ENCODE measurements around the gene RHOC. TPM values are rescaled to one million over a fixed set of nuclear protein-coding genes. Genes with fewer than 3 reads are reported as not detected.

RHOC gene
- total and polyA plus RNA-seq, 8 donors = 99.8 to 375 (median 131) TPM

GRCh38 chr1:112707221-112708001 lies 484 bp upstream of the RHOC start:
- 4 to 8% (median 4%) methylated on average over 27 to 41 of the region's 42 CpGs for WGBS, 5 donors
- peaks cover 35 to 45% (median 44%) of the 10 kb centered on the region in 4 donors for H3K4me1 ChIP-seq
- H3K9me3 ChIP-seq = no peaks in the 10 kb centered on the region
- DNase-seq = peak; percentile 89 to 96
- H3K27ac ChIP-seq = peak overlapping the region; percentile 91 to 98 (median 96)
- intact Hi-C loops (cut with DNase I; ENCODE audit: low total_unique reads) = loop anchor here (10.0 kb wide), 1 partner anchor 323 kb away; no protein-coding TSS in a partner anchor
- no peak for TF ChIP-seq POLR2A (IDR thresholded peaks at IDR 0.05)
- TF ChIP-seq POLR2AphosphoS5 (IDR thresholded peaks at IDR 0.05) = peak in 1 of 3 donors; percentile 6
- TF ChIP-seq CTCF (IDR thresholded peaks at IDR 0.05) = peak in 5 of 7 experiments; percentile 81 to 92 (median 87)
- TF ChIP-seq EP300 (IDR thresholded peaks at IDR 0.05) = no peak
- peaks cover 6 to 16% (median 12%) of the 10 kb centered on the region in 4 donors for H3K36me3 ChIP-seq
- peak overlapping the region; percentile 72 to 95 (median 87) for H3K4me3 ChIP-seq
- no peaks in the 10 kb centered on the region for H3K27me3 ChIP-seq

GRCh38 chr1:112704934-112705627 lies 1.8 kb downstream of the RHOC start:
- Histone ChIP-seq H3K4me3 (peak overlapping the region; percentile 72 to 95 (median 87)), H3K27ac (peak overlapping the region; percentile 69 to 98 (median 96)), H3K4me1 (peaks cover 59 to 68% (median 67%) of the 10 kb centered on the region in 4 donors), H3K27me3 (no peaks in the 10 kb centered on the region), H3K36me3 (peaks cover 8 to 33% (median 21%) of the 10 kb centered on the region in 4 donors), H3K9me3 (no peaks in the 10 kb centered on the region)
- peak; percentile 75 to 97 for DNase-seq
- TF ChIP-seq CTCF (IDR thresholded peaks at IDR 0.05) (no peak), POLR2A (IDR thresholded peaks at IDR 0.05) (peak in 1 of 4 donors; percentile 10), POLR2AphosphoS5 (IDR thresholded peaks at IDR 0.05) (peak; percentile 63 to 84 (median 65)), EP300 (IDR thresholded peaks at IDR 0.05) (no peak)
- intact Hi-C loops (cut with DNase I; ENCODE audit: low total_unique reads) = loop anchor here (10.0 kb wide), 1 partner anchor 320 kb away; no protein-coding TSS in a partner anchor
- 2 to 6% (median 5%) methylated on average over 13 of the region's 13 CpGs for WGBS, 5 donors

- H3K36me3 ChIP-seq = peaks cover 8 to 37% (median 28%) of the 10 kb centered on the region in 4 donors
- DNase-seq = no peak
- peaks cover 65 to 74% (median 73%) of the 10 kb centered on the region in 4 donors for H3K4me1 ChIP-seq
- no peaks in the 10 kb centered on the region for H3K9me3 ChIP-seq
- H3K27ac ChIP-seq = peak overlapping the region; percentile 69 to 98 (median 96)
- 30 to 42% (median 36%) methylated on average over 7 of the region's 7 CpGs for WGBS, 5 donors
- H3K27me3 ChIP-seq = no peaks in the 10 kb centered on the region
- intact Hi-C loops (cut with DNase I; ENCODE audit: low total_unique reads) = loop anchor here (10.0 kb wide), 1 partner anchor 320 kb away; no protein-coding TSS in a partner anchor
- no peak for TF ChIP-seq CTCF (IDR thresholded peaks at IDR 0.05)
- no peak for TF ChIP-seq EP300 (IDR thresholded peaks at IDR 0.05)
- TF ChIP-seq POLR2A (IDR thresholded peaks at IDR 0.05) = no peak
- TF ChIP-seq POLR2AphosphoS5 (IDR thresholded peaks at IDR 0.05) = no peak
- peak overlapping the region; percentile 72 to 95 (median 87) for H3K4me3 ChIP-seq
These were observed 2.5 kb downstream of the RHOC start for GRCh38 chr1:112704391-112704933.

GRCh38 chr1:112703706-112704105 lies 3.2 kb downstream of the RHOC start:
- Histone ChIP-seq H3K9me3 (no peaks in the 10 kb centered on the region), H3K4me3 (no peak overlapping the region), H3K27me3 (no peaks in the 10 kb centered on the region), H3K36me3 (peaks cover 8 to 45% (median 33%) of the 10 kb centered on the region in 4 donors), H3K4me1 (peaks cover 72 to 82% (median 81%) of the 10 kb centered on the region in 4 donors), H3K27ac (peak overlapping the region in 4 of 5 donors; percentile 95 to 98 (median 96))
- WGBS, 5 donors = 68 to 86% (median 79%) methylated on average over 8 of the region's 8 CpGs
- intact Hi-C loops (cut with DNase I; ENCODE audit: low total_unique reads) = loop anchor here (10.0 kb wide), 1 partner anchor 319 kb away; no protein-coding TSS in a partner anchor
- DNase-seq = no peak
- TF ChIP-seq CTCF (IDR thresholded peaks at IDR 0.05) = no peak
- TF ChIP-seq POLR2A (IDR thresholded peaks at IDR 0.05) = no peak
- no peak for TF ChIP-seq POLR2AphosphoS5 (IDR thresholded peaks at IDR 0.05)
- no peak for TF ChIP-seq EP300 (IDR thresholded peaks at IDR 0.05)
